Neural cell (in vitro differentiated cells): ENCODE results near the gene TCF15.

ENCODE experiments used
- CTCF ChIP-seq: fragments of 450-650 bp; IDR thresholded peaks from 2 replicates; pipeline ENCODE4 v1.5.1; 2014; ENCODE audit warnings: antibody characterized with exemption, mild to moderate bottlenecking, moderate library complexity; ENCODE audit not compliant: poor library complexity, severe bottlenecking
- EP300 ChIP-seq: fragments of 450-650 bp; conservative IDR thresholded peaks from 2 replicates; pipeline ENCODE4 v1.6.1; 2014; ENCODE audit warnings: antibody characterized with exemption, mild to moderate bottlenecking, moderate library complexity; ENCODE audit not compliant: poor library complexity, severe bottlenecking
- EZH2 ChIP-seq: fragments of 200-600, 300-800 bp; shearing (Covaris generic), sonication (generic); IDR thresholded peaks from 2 replicates; pipeline ENCODE4 v1.6.1; 2014; ENCODE audit warnings: antibody characterized with exemption, low read length, borderline replicate concordance, mild to moderate bottlenecking; ENCODE audit not compliant: insufficient read depth, poor library complexity, severe bottlenecking
- MXI1 ChIP-seq: fragments of 450-650 bp; conservative IDR thresholded peaks from 2 replicates; pipeline ENCODE4 v1.6.1; 2014; ENCODE audit warnings: antibody characterized with exemption, mild to moderate bottlenecking; ENCODE audit not compliant: poor library complexity, severe bottlenecking
- POLR2AphosphoS5 ChIP-seq: IDR thresholded peaks from 2 replicates; pipeline ENCODE4 v1.6.1; 2012
- RAD21 ChIP-seq: fragments of 450-650 bp; conservative IDR thresholded peaks from 2 replicates; pipeline ENCODE4 v1.6.1; 2014; ENCODE audit warnings: antibody characterized with exemption, mild to moderate bottlenecking, moderate library complexity
- REST ChIP-seq: IDR thresholded peaks from 2 replicates; pipeline ENCODE4 v1.6.1; 2012; ENCODE audit warnings: borderline replicate concordance
- TAF1 ChIP-seq: IDR thresholded peaks from 2 replicates; pipeline ENCODE4 v1.6.1; 2012; ENCODE audit warnings: low read depth

DNA sequence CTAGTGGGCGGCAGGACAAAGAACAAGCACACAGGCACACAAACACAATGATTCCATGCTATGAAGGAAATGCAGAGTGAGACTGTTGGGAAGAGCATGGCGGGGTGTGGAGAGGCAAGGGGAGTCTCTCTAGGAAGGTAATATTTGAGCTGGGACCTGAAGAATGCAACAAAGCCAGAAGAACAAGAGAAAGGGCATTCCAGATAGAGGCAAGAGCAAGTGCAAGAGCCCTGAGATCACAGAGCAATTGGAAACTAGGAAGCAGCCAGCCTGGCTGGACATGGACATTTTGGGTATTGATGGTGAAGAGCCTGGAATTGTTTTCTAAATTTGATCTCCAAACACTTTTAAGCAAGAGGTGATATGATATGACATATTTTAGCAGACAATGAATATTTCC, 27.4 kb upstream of the TCF15 start:
- no peak for TF ChIP-seq CTCF
- no peak for TF ChIP-seq POLR2AphosphoS5
- TF ChIP-seq REST, result no peak
- no peak for TF ChIP-seq EZH2
- no peak for TF ChIP-seq TAF1
- TF ChIP-seq EP300, result no peak
- TF ChIP-seq MXI1, result no peak
- no peak for TF ChIP-seq RAD21
